ENCODE measurements around the gene CLIP4.

The CLIP4 gene

DNA sequence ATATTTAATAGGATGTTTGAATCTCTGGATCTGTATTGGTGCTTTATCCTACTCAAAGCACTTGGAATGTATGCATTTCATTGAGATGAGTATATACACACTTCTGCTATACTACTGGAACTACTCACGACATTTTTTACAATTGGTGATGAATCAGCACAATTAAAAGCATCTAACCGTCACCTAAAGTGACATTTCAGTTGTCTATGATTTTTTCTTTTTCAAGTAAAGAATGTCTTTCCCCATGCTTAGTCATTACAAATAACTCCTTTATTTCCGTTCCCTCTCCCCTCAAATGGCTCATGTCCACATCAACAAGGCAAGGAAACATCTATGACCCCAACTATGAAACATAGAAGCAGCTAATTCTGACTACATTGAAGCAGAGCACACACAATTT is 77.3 kb downstream of the CLIP4 start:
- no peak for DNase-seq

DNA sequence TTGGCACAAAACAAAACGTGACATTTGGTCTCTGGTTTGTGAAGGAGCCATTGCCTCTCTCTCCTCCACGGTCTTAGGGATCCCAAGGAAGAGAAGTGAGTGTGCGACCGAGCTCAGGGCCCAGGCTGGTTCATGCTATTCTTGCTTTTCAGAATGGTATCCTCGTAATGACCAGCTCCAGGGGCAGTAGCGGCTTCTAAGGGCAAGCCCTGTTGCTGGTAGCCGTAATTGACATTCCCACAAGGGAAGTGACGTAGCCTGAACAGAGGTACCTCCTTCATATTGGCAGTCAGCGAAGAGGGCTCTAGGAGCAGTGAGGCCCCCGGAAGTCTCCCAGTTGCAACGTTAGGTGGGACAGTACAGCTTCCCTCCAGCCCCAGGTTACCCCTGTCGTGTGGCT is 77.9 kb downstream of the CLIP4 start:
- DNase-seq = no peak

DNA sequence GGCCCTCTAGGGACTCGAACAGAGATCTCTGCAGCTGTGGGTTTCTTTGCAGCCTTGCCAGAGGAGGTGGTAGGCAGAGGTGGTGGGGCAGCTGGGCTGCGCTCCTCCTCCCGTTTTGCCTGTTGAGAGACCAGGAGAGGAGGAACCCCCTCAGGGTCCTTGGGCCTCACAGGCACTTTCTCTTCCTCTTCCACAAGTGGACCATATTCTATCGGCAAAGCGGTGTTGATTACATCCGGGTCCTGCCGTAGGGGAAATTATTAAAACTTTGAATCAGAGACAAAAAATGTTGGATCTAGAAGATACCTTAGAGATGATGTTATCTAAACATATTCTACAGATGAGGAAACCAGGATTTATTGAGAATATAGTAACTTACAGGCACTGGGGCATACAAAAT is 78.5 kb downstream of the CLIP4 start:
- no peak for DNase-seq

DNA sequence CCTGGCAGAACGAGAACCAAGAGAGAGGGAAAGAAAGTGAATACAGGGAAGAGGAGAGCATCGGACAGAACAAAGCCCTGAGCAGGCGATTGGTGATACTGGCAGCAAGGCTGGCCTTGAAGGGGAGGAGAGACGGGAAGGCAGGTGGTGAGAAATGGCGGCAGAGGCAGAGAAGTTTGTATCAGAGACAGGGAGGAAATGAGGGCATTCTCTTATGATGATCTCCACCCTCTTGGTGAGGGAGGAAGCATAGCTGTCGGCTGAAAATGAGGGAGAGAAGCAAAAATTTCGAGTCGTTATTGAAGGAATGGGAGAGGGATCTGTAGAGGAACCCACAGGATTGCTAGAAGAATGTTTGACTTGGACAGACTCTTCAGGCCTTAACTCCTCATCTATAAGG is 80.6 kb downstream of the CLIP4 start:
- no peak for DNase-seq

DNA sequence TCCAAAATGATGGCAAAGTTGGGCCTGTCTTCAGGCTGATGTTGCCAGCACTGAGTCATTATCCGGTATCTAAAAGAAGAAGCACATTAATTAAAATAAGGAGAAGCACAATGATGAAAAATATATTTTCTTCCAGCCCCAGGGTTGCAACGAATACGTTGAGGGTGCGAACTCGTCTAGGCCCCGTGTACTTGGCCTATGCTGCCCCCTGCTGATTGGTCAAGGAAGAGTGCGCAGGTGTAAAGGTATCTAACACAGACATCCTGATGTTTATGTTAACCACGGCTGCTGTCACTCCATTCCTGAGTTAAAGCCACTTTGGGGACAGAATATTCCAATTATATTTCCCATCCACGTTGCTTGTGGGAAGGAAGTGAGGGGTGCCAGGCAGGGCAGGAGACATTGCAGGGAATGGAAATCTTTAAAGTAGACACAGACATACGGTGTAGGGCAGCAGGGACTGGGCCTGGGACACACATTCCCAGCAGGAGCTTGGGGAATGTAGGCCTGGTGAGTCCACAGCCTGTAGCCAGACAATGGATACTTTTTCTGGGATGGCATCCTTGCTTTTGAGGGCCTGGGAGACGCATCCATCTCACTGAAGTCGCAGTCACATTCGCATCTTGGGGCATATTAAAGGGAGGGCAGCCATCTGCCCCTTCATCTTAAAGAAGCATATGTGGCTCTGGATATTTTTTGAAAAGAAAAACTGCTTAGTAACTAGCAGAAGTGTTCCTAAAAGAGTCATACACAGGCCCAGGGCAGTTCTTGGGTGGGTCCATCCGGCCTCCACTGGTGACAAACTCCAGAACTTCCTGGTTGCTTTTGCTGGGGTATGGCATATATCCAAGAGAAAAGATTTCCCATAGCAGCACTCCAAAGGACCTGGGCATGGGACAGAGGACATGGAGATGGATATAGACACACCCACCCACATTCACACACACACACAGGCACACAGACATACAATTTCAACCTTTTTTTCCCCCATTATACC is 81.9 kb downstream of the CLIP4 start:
- peak; percentile 87 for DNase-seq

DNA sequence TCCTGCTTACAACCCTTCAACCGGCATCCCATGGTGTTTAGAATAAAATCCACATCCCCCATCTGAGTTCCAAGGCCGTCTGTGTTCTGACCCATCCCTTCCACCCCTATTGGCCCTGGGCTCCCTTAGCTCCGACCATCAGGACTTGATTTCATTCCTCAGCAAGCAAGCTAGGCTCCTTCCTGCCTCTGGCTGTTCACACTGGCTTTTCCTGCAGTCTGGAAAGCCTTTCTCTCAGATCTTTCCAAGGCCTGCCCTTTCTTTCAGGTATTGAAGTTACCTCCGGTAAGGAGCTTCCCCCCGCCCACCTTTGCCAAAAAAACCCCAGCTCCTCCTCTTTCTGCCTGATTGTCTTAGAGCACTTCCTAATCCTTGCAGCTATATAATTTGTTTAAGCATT is 86.8 kb downstream of the CLIP4 start:
- no peak for DNase-seq

DNA sequence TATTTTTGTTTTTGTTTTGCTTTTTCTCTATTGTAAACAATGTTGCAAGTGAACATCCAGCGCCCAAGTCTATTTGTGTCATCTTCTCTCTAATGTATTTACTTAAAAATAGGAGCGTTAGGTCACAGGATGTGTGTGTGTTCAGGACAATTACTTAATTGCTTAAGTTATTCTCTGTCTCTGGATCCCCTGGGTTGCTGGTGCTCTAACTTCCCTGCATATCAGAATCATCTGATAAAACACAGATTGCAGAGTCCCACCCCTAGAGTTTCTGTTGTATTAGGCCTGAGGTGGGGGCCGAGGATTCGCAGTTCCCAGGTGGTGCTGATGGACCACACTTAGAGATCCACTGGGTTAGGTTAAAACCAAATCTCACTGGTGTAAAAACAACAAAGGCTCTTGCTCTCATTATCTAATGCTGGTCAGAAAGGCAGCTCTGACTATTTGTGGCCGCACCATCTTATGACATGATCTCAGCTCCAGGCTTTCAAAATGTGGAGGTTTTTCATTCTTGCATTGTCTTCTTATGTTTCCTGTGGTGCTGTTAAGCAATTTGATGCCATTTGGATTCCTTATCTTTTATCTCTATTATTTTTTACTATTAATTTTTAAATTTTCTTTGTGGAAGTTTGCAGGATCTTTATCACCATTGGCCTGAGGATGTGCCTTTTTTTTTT is 87.7 kb downstream of the CLIP4 start:
- DNase-seq = no peak

DNA sequence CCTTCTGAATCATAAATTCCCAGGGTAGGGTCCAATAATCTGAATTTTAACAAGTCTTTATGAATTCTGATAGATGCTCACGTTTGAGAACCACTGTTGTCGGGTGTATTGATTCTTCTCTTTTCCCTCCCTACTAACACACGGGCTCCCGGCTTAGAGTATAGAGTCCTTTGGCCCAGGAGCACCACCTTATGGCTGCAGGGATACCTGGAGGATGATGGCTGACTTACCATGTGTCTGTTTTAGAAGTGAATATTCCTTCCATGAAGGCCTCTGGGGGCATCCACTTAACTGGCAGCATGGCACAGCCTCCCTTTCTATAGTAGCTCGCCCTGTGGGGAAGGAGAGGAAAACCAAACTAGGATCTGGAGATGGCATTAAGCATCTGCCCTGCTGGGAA is 91.7 kb downstream of the CLIP4 start:
- no peak for DNase-seq

DNA sequence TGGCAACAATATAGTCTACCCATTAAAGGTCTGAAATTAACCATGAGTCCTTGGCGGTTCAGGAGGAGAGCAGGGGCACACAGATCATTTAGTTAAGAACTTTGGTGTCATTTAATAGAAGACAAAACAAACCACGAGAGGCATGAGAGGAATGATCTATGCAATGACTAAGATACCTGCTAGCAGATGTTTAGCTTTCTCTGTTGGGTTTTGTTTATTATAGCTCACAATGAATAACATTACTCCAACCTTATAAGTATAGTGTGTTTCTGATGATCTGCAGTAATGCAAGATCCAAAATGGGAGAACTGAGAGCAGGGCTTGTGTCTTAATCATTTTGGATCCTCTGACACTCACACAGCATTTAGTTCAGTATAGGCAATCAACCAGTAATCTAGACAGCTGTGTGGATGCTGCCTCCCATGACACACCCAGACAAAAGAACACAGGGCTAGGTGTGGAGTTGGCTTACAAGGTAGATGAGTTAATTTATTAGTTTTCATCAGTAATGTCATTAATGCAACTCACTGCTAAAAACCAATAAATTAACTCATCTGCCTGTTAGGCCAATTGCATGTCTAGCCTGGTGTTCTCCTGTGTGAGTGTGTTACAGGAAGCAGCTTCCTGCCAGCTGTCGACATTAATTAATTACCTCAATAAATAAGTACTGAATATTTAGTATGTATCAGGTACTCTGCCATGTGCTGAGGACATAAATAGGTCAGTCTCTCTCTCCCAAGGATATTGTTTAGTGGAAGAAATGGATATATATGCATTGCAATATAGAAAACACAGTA is 92.3 kb downstream of the CLIP4 start:
- no peak for DNase-seq

DNA sequence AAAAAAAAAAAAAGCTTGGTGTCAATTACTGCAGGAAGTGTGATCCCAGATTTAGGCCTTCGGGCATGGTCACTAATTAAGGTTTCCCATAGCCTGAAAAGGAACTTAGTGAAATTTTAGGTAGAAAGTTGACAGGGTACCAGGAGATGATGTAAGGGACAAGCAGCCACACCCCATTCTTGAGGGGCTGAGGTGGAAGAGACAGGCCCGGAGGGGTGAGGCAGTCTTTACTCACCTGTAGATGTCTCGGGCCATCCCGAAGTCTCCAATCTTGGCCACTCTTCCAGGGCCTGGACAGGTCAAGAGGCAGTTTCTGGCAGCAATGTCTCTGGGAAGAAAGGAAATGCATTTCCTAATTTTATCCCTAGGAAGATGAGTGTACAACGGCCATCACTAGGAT is 94.3 kb downstream of the CLIP4 start:
- no peak for DNase-seq

DNA sequence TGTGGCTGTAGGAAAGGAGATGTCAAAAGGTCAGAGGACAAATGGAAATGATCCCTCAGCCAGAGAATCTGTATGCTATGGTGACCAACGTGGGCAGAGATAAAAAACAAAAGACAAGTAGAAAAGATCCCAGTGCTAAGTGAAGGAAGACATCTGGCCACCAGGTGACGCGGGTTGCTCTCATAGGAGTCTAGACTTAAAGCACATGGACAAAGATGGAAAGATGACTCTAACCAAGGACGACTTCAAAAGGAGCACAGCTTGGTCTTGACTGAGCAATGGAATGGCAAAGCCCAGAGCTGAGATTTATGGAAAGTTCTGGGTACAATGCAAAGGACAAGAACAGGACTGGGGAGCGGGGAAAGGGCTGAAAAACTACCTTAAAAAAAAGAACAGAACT is 96.8 kb downstream of the CLIP4 start:
- peak; percentile 17 for DNase-seq

DNA sequence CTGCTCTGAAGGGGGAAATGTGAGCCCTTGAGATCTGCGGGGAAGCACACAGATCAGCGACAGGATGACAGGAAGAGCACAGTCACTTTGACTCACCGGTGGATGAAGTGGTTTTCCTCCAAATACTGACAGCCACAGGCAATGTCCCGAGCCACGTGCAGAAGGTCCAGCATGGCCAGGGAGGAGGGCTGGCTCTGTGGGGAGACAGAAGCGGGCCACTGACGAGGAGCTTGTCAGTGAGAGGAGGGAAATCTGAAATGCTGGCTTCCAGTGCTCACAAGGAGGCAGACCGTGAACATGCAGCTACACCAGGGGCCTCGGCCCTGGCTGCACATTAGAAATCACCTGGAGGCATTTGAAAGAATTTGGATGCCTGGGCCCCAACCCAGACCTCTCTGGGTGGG is 98.7 kb downstream of the CLIP4 start:
- peak; percentile 36 for DNase-seq

DNA sequence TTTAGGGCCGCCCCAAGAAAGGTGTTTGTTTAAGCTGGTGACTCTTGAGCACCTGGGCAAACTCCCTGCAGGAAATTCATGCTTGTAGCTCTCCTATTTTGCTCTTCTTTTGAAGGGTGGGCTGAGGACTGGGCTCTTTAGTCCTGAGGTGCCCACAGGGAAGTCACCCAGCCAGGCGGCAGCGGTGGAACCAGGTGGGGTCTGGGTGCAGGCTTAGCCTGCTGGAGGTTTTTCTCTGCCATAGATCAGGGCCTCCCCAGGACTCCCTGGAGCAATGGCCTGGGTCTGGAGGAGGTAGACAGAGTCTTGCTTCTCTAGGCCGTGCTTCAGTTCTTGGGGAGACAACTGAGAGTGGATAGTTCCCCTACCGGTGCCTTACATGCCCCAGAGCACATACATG is 99.9 kb downstream of the CLIP4 start:
- DNase-seq = peak; percentile 26

DNA sequence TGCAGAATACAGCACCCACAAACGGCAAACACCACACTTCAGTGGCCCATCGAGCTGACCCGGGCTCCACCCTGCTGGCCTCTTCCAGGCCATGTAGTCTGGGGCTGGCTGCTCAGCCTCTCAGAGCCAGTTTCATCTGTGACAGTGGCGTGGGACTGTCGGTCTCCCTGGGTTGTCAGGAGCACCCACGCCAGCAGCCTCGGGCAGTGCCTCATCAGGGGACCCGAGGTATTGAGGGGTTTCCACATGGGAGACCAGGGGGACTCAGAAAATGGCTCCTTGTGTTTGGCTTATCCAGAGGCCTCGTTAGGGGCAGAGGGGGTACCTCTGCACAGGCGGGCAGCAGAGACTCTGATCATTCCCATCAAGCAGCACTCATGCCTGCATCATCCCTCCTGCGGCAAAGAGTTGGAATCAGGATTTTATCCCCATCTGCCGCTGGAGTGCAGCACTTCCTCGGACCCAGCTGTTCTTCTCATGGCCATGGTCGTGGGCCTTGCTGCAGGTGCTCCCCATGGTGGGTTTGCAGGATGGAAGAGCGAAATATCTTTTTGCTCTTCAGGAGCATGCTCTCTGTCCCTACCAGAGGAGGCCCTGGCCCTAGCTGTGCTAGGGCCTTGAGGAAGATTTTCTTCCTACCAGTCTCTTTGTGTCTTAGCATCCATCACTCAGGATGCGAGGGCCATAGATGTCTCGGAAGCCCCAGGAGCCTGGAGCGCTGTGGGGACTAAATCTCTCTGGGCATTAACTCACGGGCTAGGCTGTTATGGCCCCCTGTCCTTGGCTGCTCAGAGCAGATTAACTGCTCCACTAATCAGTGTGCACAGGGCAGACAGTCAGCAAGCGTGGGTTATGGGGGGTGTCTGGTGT is 100.8 kb downstream of the CLIP4 start:
- DNase-seq = peak; percentile 29

DNA sequence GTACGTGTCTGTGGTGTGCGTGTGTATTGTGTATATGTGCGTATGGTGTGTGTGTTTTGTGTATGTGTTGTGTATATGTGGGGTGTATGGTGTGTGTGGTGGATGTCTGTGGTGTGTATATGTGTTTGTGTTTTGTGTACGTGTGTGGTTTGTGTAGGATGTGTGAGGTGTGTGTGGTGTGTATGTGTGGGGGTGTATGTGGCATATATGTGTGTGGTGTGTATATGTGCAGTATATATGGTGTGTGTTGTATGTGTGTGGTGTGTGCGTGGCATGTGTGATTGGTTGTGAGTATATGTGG is 101.3 kb downstream of the CLIP4 start:
- no peak for DNase-seq

DNA sequence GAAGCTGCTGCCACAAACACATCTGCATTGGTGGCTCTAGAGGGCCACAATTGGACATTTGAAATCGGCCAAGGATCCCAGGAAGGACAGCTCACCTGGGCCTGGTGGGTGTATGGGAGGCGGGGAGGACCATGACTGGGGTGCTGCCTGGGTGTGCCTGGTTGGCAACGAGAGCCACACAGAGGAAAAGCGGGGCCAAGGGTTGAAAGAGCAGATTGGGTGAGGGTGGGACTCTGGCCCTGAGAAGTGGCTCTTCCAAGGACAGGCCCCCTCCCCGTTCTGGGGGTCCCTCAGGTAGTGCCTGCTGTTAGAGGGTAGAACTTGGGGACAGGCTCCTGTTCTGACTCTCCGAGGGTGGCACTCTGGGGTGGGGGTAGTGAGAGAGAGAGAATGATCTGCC is 102.9 kb downstream of the CLIP4 start:
- peak; percentile 40 for DNase-seq

DNA sequence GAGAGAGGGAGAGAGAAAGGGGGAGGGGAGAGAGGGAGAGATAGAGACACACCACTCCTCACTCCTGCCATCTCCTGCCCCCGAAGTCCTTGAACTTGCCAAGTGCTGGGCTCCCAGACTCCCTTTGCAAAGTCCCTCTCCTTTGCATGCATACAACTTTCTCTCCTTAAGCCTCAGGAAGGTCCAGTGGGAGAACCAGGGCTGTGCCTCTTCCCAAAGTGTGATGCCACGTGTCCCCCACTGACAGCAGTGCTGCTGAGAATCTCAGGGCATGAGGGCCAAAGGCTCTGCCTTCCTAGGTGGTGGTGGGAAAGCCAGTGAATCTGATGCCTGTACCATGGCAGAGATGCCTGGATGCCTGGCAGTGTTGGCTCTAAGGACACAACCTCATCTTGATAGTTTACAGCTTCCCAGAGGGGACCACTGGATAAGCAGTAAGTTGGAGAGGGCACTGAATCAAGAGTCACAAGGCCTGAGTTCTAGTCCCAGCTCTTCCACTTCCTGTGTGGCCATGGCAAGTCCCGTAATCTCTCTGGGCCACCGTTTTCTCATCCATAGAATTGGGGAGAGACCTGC is 103.4 kb downstream of the CLIP4 start:
- DNase-seq = peak; percentile 39

DNA sequence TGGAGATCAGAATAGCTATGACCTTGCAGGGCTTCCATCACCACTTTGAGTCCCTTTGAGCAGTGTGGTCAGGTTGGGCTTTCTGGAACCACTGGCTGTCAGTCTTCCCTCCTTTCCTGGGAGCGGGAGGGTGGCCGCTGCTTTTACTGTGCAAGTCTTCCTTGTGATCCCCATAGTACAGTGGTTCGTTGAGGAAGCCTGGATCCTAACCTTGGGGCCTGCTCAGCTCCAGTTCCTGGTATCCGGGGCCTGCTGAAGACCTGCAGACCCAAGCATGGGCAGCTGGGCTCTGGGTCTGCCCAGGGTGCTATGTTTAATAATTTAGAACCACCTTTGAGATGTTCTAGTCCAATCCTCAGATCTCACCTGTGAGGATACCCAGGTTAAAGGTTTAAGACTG is 104.2 kb downstream of the CLIP4 start:
- peak; percentile 35 for DNase-seq

DNA sequence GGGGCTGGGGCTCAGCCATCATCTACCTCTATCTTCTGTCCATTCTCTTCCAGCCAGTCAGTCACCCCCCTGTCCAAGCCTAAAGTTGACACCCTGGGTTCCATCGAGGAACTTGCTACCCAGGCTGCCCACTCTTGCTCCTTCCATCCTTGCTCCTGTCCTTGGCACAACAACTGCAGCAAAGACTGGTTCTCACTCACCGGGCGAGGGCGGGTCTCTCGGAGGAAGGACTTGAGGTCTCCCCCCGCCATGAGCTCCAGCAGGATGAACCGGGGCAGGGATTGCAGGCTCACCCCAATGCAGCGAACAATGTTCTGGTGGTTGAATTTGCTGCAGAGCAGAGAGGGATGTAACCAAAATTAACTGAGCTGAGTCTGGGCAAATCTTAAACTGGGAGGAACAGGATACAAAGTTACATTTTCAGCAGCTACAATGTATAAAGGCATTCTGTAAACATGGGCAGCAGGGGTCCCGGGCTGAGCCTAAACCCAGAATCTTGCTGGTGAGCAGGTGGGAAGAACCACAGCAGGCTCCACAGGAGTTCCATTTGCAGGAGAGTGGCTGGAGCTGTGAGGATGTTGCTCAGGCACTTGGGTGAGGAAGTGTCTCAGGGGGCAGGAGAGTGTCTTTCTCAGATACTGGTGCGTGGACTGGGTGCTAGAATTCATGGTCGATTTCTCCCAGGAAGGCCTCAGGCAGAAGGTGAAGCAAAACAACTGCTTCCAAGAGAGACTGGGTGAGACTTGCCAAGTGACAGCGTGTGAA is 105.5 kb downstream of the CLIP4 start:
- no peak for DNase-seq

DNA sequence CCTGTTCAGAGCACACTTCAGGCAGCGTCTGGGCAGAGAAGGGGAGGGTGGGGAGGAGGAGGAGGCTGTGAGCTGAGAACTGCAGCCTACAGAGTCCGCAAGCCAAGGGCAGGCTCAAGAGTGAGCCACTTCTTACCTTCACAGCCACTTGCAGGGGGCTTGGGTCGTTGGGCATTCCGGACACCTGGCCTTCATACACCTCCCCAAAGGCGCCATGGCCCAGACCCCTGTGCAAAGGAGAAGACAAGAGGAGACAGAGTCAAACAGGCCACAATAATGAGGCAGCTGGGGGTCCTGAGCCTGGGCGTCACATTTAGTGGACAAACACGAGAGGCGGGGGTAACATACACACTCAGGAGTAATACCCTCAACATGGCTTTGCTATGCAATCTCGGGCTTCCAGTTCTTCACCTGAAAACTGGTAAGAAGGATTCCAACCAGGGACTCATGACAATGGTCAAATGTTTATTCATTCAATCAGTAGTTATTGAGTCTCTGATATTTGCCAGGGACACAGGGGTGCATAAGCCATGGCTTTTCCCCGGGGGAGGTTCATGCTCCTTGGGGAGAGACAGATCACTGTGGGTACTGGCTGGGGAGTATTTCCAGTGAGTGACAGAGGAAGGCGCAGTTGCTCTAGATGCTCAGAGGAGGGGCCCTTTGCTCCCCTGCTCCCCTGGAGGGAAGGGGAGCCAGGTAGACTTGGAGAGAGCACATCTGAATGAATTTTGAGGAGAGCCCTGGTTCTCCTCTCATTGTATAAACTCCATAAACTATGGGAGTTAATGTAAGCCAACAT is 107.4 kb downstream of the CLIP4 start:
- no peak for DNase-seq

DNA sequence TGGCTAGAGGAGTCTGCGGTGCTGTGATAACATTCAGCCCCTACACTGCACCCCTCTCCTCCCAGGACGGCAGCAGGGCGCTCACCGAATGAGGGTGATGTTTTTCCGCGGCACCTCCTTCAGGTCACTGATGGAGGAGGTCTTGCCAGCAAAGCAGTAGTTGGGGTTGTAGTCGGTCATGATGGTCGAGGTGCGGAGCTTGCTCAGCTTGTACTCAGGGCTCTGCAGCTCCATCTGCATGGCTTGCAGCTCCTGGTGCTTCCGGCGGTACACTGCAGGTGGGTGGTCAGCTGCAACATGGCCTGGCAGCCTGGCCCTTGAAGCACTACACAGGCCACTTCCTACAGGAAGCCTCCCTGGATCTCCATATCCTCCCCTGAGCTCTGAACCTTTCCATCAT is 108.0 kb downstream of the CLIP4 start:
- DNase-seq = no peak

Data from activated CD8-positive, alpha-beta memory T cell treated with anti-CD3 and anti-CD28 coated beads, Interleukin-2, amount 50 U/mL, for 48 hours (primary cell).